Adrenal gland (tissue), 12 donors: Measurements from ENCODE around the gene FRMD5. TPM values are rescaled to one million over a fixed set of nuclear protein-coding genes. Genes with fewer than 3 reads are reported as not detected.
A peak's percentile ranks its signal among the peaks of the same experiment; 100 is the strongest.

Source experiments
- DNase-seq, 7 donors: peaks; one replicate each; pipeline ENCODE4 v3.0.0-alpha.2; 2019 to 2020
- H3K27ac ChIP-seq, 5 donors: fragments of 200-600 bp; sonication (generic) in 4 of 5; 1 replicate in 3 of 5; 2 replicates in 2 of 5; pipeline versions ENCODE4 v1.5.1 to v1.8.0; 2016 to 2020; ENCODE audit warnings: mild to moderate bottlenecking in 1 of 5
- H3K27me3 ChIP-seq: fragments of 200-600 bp; 2 replicates; pipeline ENCODE4 v1.8.0; 2021
- H3K36me3 ChIP-seq, 2 donors: fragments of 200-600 bp; replicated peaks in 1 of 2; 1 replicate in 1 of 2; 2 replicates in 1 of 2; pipeline versions ENCODE4 v1.5.1 to v1.8.0; 2018 to 2022
- H3K4me1 ChIP-seq, 2 donors: fragments of 200-600 bp; replicated peaks in 1 of 2; 1 replicate in 1 of 2; 2 replicates in 1 of 2; pipeline versions ENCODE4 v1.5.1 to v1.8.0; 2018 to 2021
- H3K4me3 ChIP-seq, 4 donors: fragments of 200-600 bp; sonication (generic) in 3 of 4; one replicate each; pipeline ENCODE4 v1.5.1; 2016 to 2018
- H3K9me3 ChIP-seq, 3 donors: fragments of 200-600 bp; sonication (generic) in 1 of 3; replicated peaks in 1 of 3; 1 replicate in 2 of 3; 2 replicates in 1 of 3; pipeline versions ENCODE4 v1.5.1 to v1.8.0; 2016 to 2021
- POLR2A ChIP-seq, 2 donors: fragments of 450-650 bp; IDR thresholded peaks; one replicate each; pipeline ENCODE4 v1.6.1; 2017; ENCODE audit warnings: antibody characterized with exemption in 2 of 2, mild to moderate bottlenecking in 2 of 2, moderate library complexity in 1 of 2
- WGBS, 4 donors: extraction: QIAGEN DNeasy Blood & Tissue Kit in 2 of 4; methylation state at CpG; one replicate each; pipeline versions ENCODE4 v1.1.5 to v1.1.7; 2013 to 2017; 5-methylcytosine and 5-hydroxymethylcytosine counted together
- intact Hi-C, 2 donors: fragments of 100-400 bp; cut with DNase I; formaldehyde crosslinking; loops; one replicate each; pipeline versions ENCODE4 v1.14.1 to v1.15.0; 2022 to 2023
- polyA plus RNA-seq, 3 donors: library from polyadenylated mRNA; stranded (reverse); fragments of 200-250 nt in 2 of 3; fragments of 350-450 nt in 1 of 3; fragmentation: Illumina TruSeq in 1 of 3; extraction: RNeasy Lipid Tissue Mini Kit (QIAGEN cat#74804) in 1 of 3; gene quantifications; one replicate each; pipeline ENCODE4 v1.2.3, GENCODE V29; 2013 to 2014
- total RNA-seq, 9 donors: library from RNA; depleted of rRNA in 4 of 9; stranded (reverse); fragments of >200 nt in 4 of 9; fragments of 120-200 nt in 1 of 9; fragmentation: NEBNext Ultra II Directional in 1 of 9; extraction: Animal tissue kit (Norgen Biotek cat#: 25700) in 1 of 9; gene quantifications; one replicate each; pipeline versions ENCODE4 v1.1.0 to v1.2.4, GENCODE V29; 2013 to 2023
- TF ChIP-seq, protein P1 (sequence below), 6 experiments: fragments of 450-650 bp in 4 of 6; fragments of 200-600 bp in 2 of 6; sonication (generic) in 1 of 6; IDR thresholded peaks; 1 replicate in 5 of 6; 2 replicates in 1 of 6; pipeline versions ENCODE4 v1.5.1 to v1.8.0; 2016 to 2021; ENCODE audit warnings: antibody characterized with exemption in 6 of 6, mild to moderate bottlenecking in 2 of 6, moderate library complexity in 1 of 6
- donor health status: healthy with polysubstance abuse.
- donor health status: Bipolar disorder and iron deficiency.
- donor health status: DM: yes; HTN: yes; CAD: no.
- donor health status: DM: no; HTN: no; CAD: no.
- donor health status: DM: no; HTN: no; CAD: no.
- donor health status: DM: yes; HTN: yes; CAD: no.

The FRMD5 gene
- total and polyA plus RNA-seq, 12 donors: 2.9 to 53.8 (median 12.1) TPM

DNA sequence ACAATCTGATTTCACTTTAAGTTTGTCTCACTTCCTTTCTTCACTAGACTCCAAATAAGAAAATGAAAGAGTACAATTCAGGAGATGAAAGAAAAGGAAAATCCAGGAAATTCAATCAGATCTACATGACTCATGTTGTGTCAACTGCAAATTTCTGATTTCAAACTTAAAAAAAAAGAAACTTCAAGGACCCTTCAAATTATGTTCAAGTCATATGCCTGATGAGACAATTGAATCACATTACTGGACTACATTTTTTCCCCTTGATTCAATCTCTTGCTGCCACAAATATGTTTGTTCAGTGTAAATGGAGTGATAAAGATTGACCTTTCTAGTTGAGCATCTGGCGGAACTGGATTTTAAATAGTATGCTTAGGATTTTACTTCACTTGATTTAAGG is 37.4 kb downstream of the FRMD5 start:
- TF ChIP-seq, protein P1, sequence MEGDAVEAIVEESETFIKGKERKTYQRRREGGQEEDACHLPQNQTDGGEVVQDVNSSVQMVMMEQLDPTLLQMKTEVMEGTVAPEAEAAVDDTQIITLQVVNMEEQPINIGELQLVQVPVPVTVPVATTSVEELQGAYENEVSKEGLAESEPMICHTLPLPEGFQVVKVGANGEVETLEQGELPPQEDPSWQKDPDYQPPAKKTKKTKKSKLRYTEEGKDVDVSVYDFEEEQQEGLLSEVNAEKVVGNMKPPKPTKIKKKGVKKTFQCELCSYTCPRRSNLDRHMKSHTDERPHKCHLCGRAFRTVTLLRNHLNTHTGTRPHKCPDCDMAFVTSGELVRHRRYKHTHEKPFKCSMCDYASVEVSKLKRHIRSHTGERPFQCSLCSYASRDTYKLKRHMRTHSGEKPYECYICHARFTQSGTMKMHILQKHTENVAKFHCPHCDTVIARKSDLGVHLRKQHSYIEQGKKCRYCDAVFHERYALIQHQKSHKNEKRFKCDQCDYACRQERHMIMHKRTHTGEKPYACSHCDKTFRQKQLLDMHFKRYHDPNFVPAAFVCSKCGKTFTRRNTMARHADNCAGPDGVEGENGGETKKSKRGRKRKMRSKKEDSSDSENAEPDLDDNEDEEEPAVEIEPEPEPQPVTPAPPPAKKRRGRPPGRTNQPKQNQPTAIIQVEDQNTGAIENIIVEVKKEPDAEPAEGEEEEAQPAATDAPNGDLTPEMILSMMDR (IDR thresholded peaks at IDR 0.05): no peak
- peak in 1 of 2 donors; percentile 24 for TF ChIP-seq POLR2A (IDR thresholded peaks at IDR 0.05)
- no peaks in the 10 kb centered on the region for H3K27me3 ChIP-seq
- intact Hi-C loops: no loop called here

DNA sequence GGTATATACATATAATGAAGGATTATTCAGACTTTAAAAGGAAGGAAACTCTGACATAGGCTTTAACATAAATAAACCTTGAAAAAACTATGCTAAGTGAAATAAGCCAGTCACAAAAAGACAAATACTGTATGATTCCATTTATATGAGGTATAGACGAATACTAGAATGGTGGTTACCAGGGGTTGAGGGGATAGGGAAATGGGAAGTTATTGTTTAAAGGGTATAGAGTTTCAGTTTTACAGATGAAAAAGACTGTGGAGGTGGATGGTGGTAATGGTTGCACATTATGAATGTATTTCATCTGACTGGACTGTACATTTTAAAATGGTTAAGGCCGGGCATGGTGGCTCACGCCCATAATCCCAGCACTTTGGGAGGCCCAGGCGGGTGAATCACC is 41.7 kb downstream of the FRMD5 start:
- no peaks in the 10 kb centered on the region for H3K36me3 ChIP-seq
- H3K4me3 ChIP-seq: no peak overlapping the region
- intact Hi-C loops: no loop called here
- 82 to 98% (median 93%) methylated on average over 4 of the region's 4 CpGs for WGBS, 4 donors
- no peak for TF ChIP-seq POLR2A (IDR thresholded peaks at IDR 0.05)
- TF ChIP-seq, protein P1 (IDR thresholded peaks at IDR 0.05): no peak
- no peak overlapping the region for H3K27ac ChIP-seq
- no peaks in the 10 kb centered on the region for H3K9me3 ChIP-seq
- H3K4me1 ChIP-seq: peaks cover under 1 to 6% of the 10 kb centered on the region in 2 donors
- no peaks in the 10 kb centered on the region for H3K27me3 ChIP-seq
- DNase-seq: no peak

More for the DNA sequence above, 37.4 kb downstream of the FRMD5 start:
- H3K9me3 ChIP-seq: no peaks in the 10 kb centered on the region
- peak overlapping the region in 1 of 4 donors; percentile 8 for H3K4me3 ChIP-seq
- 19 to 41% (median 33%) methylated on average over 1 of the region's 1 CpG for WGBS, 4 donors
- no peak for DNase-seq
- peak overlapping the region; percentile 19 to 78 (median 60) for H3K27ac ChIP-seq
- no peaks in the 10 kb centered on the region for H3K36me3 ChIP-seq
- H3K4me1 ChIP-seq: peaks cover 6% of the 10 kb centered on the region in 2 donors

- no peak for DNase-seq
- Histone ChIP-seq H3K27me3 (no peaks in the 10 kb centered on the region), H3K4me3 (no peak overlapping the region), H3K27ac (no peak overlapping the region), H3K9me3 (no peaks in the 10 kb centered on the region), H3K4me1 (peaks cover 0 to 11% of the 10 kb centered on the region in 2 donors), H3K36me3 (no peaks in the 10 kb centered on the region)
- TF ChIP-seq POLR2A (IDR thresholded peaks at IDR 0.05): no peak
- TF ChIP-seq, protein P1 (IDR thresholded peaks at IDR 0.05): no peak
- intact Hi-C loops: no loop called here
- WGBS, 4 donors: 50 to 100% (median 94%) methylated on average over 1 of the region's 1 CpG
These were observed 45.8 kb downstream of the FRMD5 start for GRCh38 chr15:44149224-44149623.

DNA sequence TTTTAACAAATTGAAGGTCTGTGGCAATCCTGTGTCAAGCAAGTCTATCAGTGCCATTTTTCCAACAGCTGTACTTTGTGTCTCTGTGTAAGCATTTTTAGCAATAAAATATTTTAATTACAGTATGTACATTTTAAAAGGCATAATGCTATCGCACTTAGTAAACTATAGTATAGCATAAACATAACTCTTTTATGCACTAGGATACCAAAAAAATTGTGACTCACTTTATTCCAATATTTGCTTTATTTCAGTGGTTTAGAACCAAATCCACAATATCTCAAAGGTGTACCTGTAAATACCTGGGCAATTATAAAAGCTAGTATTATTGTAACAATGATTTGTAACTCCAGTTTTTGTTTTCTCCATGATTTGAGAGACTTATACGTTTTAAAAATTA is 46.5 kb downstream of the FRMD5 start:
- Histone ChIP-seq H3K27ac (no peak overlapping the region), H3K4me1 (peaks cover 0 to 11% of the 10 kb centered on the region in 2 donors), H3K9me3 (no peaks in the 10 kb centered on the region), H3K4me3 (no peak overlapping the region), H3K27me3 (no peaks in the 10 kb centered on the region), H3K36me3 (no peaks in the 10 kb centered on the region)
- TF ChIP-seq, protein P1 (IDR thresholded peaks at IDR 0.05): no peak
- no peak for TF ChIP-seq POLR2A (IDR thresholded peaks at IDR 0.05)
- intact Hi-C loops: no loop called here
- DNase-seq: no peak
- WGBS, 4 donors: 78 to 87% (median 80%) methylated on average over 2 of the region's 2 CpGs
